Fibroblast of lung (primary cell): Measurements from ENCODE around the gene CTNNBIP1.

Experiments
- CTCF ChIP-seq, 2 donors: IDR thresholded peaks in 1 of 2; conservative IDR thresholded peaks in 1 of 2; 1 replicate in 1 of 2; 2 replicates in 1 of 2; pipeline ENCODE4 v1.5.1; 2011 to 2012; ENCODE audit warnings: low read length in 2 of 2, control low read depth in 1 of 2, inconsistent platforms in 1 of 2, low read depth in 1 of 2, mild to moderate bottlenecking in 1 of 2
- EZH2 ChIP-seq: IDR thresholded peaks from 2 replicates; pipeline ENCODE4 v1.5.1; 2012; ENCODE audit warnings: low read length, control low read depth, mild to moderate bottlenecking; ENCODE audit errors: missing control alignments

- TF ChIP-seq CTCF (conservative IDR thresholded peaks at IDR 0.05 in 1 of 2, IDR thresholded peaks at IDR 0.05 in 1 of 2; ENCODE audit: low read depth in 1 of 2, low read length in 2 of 2) (no peak), EZH2 (no peak)
These were observed 88.4 kb downstream of the CTNNBIP1 start for GRCh38 chr1:9821710-9822109.
